Tibial nerve (tissue), 4 donors: Measurements from ENCODE around the gene RAVER2. TPM values are rescaled to one million over a fixed set of nuclear protein-coding genes. Genes with fewer than 3 reads are reported as not detected.

Experiments
- DNase-seq, 2 donors: peaks; one replicate each; pipeline ENCODE4 v3.0.0-alpha.2; 2019; ENCODE audit warnings: low spot score in 2 of 2
- H3K27ac ChIP-seq, 4 donors: fragments of 200-600 bp; sonication (generic) in 3 of 4; one replicate each; pipeline ENCODE4 v1.5.1; 2017 to 2019; ENCODE audit warnings: mild to moderate bottlenecking in 1 of 4
- H3K27me3 ChIP-seq, 2 donors: fragments of 200-600 bp; sonication (generic) in 1 of 2; one replicate each; pipeline versions ENCODE4 v1.5.1 to v1.6.0; 2017 to 2019
- H3K36me3 ChIP-seq, 3 donors: fragments of 200-600 bp; sonication (generic); one replicate each; pipeline ENCODE4 v1.5.1; 2018 to 2019
- H3K4me1 ChIP-seq, 4 donors: fragments of 200-600 bp; sonication (generic) in 3 of 4; one replicate each; pipeline ENCODE4 v1.5.1; 2017 to 2019
- H3K4me3 ChIP-seq, 4 donors: fragments of 200-600 bp; sonication (generic) in 3 of 4; one replicate each; pipeline ENCODE4 v1.5.1; 2017 to 2019; ENCODE audit warnings: mild to moderate bottlenecking in 1 of 4, moderate library complexity in 1 of 4
- H3K9me3 ChIP-seq, 4 donors: fragments of 200-600 bp; sonication (generic) in 3 of 4; one replicate each; pipeline ENCODE4 v1.5.1; 2017 to 2019
- EP300 ChIP-seq, 2 donors: sonication (generic); formaldehyde crosslinking; IDR thresholded peaks; one replicate each; pipeline ENCODE4 v1.6.1; 2017; ENCODE audit warnings: antibody characterized with exemption in 2 of 2, mild to moderate bottlenecking in 1 of 2
- POLR2A ChIP-seq, 2 donors: fragments of 450-650 bp; IDR thresholded peaks; one replicate each; pipeline ENCODE4 v1.6.1; 2017; ENCODE audit warnings: antibody characterized with exemption in 2 of 2, mild to moderate bottlenecking in 2 of 2, moderate library complexity in 2 of 2
- WGBS, 2 donors: methylation state at CpG; one replicate each; pipeline ENCODE4 v1.1.5; 2018; 5-methylcytosine and 5-hydroxymethylcytosine counted together
- total RNA-seq, 4 donors: library from RNA; depleted of rRNA; stranded (reverse); fragments of >200 nt; gene quantifications; one replicate each; pipeline ENCODE4 v1.1.0, GENCODE V29; 2016
- TF ChIP-seq, protein P1 (sequence below), 5 experiments: fragments of 200-600 bp in 3 of 5; fragments of 450-650 bp in 2 of 5; sonication (generic) in 3 of 5; IDR thresholded peaks; one replicate each; pipeline ENCODE4 v1.5.1; 2016 to 2019; ENCODE audit warnings: antibody characterized with exemption in 5 of 5, mild to moderate bottlenecking in 3 of 5, moderate library complexity in 2 of 5

RAVER2 gene
- total RNA-seq, 4 donors from 2014 or later, result 3.6 to 8.2 (median 4.1) TPM

DNA sequence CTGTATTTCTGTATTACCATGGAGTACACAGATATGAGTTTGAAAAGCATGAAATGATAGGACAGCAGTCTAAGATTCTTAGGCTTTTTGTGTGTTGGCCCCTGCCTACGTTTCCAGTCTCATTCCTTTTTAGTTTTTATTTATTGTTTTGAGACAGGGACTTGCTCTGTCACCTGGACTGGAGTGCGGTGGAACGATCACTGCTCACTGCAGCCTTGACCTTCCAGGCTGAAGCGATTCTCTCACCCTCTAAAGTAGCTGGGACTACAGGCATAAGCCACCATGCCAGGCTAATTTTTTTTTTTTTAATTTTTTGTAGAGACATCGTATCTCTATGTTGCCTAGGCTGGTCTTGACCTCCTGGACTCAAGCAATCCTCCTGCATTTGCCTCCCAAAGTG is 3.8 kb downstream of the RAVER2 start:
- peaks cover 0 to 24% (median 3%) of the 10 kb centered on the region in 4 donors for H3K4me1 ChIP-seq
- H3K36me3 ChIP-seq, result no peaks in the 10 kb centered on the region
- no peaks in the 10 kb centered on the region for H3K27me3 ChIP-seq
- H3K4me3 ChIP-seq, result no peak overlapping the region
- no peak for TF ChIP-seq POLR2A (IDR thresholded peaks at IDR 0.05)
- no peak for DNase-seq
- WGBS, 2 donors, result 77 to 83% methylated on average over 5 of the region's 5 CpGs
- H3K27ac ChIP-seq, result no peak overlapping the region
- H3K9me3 ChIP-seq, result no peaks in the 10 kb centered on the region

DNA sequence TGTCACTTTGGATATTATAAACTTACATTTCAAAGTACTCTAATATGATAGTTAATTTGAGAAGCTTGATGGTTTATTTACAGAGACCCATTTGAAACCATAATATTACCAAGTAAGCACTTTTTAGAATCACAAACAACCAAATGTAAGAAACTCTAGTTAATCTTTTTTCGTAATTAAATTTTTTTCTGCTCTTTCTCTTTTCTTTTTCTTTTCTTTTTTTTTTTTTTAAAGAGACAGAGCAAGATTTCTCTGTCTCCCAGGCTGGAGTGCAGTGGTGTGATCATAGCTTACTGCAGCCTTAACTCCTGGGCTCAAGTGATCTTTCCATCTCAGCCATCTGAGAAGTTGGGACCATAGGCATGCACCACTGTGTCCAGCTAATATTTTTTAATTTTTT is 5.2 kb downstream of the RAVER2 start:
- WGBS, 2 donors, result 34 to 40% methylated on average over 1 of the region's 1 CpG
- TF ChIP-seq, protein P1, sequence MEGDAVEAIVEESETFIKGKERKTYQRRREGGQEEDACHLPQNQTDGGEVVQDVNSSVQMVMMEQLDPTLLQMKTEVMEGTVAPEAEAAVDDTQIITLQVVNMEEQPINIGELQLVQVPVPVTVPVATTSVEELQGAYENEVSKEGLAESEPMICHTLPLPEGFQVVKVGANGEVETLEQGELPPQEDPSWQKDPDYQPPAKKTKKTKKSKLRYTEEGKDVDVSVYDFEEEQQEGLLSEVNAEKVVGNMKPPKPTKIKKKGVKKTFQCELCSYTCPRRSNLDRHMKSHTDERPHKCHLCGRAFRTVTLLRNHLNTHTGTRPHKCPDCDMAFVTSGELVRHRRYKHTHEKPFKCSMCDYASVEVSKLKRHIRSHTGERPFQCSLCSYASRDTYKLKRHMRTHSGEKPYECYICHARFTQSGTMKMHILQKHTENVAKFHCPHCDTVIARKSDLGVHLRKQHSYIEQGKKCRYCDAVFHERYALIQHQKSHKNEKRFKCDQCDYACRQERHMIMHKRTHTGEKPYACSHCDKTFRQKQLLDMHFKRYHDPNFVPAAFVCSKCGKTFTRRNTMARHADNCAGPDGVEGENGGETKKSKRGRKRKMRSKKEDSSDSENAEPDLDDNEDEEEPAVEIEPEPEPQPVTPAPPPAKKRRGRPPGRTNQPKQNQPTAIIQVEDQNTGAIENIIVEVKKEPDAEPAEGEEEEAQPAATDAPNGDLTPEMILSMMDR (IDR thresholded peaks at IDR 0.05), result no peak
- no peak for DNase-seq
- H3K4me3 ChIP-seq, result no peak overlapping the region
- H3K27me3 ChIP-seq, result no peaks in the 10 kb centered on the region
- H3K9me3 ChIP-seq, result no peaks in the 10 kb centered on the region
- H3K36me3 ChIP-seq, result no peaks in the 10 kb centered on the region
- H3K27ac ChIP-seq, result no peak overlapping the region
- peaks cover 0 to 16% (median 0%) of the 10 kb centered on the region in 4 donors for H3K4me1 ChIP-seq

DNA sequence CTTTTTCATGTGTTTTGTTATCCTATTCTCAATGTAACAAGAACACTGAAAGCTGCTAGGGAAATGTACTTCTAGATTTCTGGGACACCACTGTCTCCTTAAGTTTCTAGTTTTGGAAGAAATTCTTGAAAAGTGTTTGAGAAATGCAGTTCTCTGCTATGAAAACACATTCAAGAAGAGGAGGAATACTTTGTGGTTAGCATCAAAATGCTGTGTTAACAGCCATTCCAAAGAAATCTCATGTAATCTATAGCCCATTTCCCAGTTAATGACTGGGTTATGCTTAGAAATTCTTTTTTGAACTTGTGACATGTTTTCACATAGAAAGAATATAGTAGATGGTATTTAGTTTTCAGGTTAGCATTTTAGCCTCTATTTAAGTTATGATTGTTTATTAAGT is 6.0 kb downstream of the RAVER2 start:
- H3K4me3 ChIP-seq, result no peak overlapping the region
- peaks cover 0 to 19% (median 0%) of the 10 kb centered on the region in 4 donors for H3K4me1 ChIP-seq
- H3K27ac ChIP-seq, result no peak overlapping the region
- no peak for DNase-seq
- no peaks in the 10 kb centered on the region for H3K36me3 ChIP-seq
- no peaks in the 10 kb centered on the region for H3K27me3 ChIP-seq
- no peaks in the 10 kb centered on the region for H3K9me3 ChIP-seq
- TF ChIP-seq POLR2A (IDR thresholded peaks at IDR 0.05), result no peak
- TF ChIP-seq, protein P1 (IDR thresholded peaks at IDR 0.05), result no peak
- no peak for TF ChIP-seq EP300 (IDR thresholded peaks at IDR 0.05)

DNA sequence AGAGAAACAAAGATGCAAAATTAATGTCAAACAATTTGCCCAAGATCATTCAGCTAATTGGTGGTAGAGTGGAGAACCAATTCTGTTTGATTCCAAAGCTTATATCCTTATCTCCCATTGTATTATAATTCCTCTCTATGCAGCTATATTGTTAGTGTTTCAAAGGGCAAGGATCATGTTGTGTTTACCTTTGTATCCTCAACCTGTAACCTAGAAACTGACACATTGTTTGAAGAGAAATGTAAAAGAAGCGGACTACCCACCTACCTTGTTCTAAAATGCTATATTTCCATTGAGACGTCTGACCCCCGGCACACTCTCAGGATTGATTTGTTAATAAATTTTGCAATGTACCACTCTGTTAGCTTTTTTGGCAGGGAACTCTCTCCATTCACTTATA is 9.3 kb downstream of the RAVER2 start:
- peaks cover 0 to 4% (median 0%) of the 10 kb centered on the region in 4 donors for H3K4me1 ChIP-seq
- H3K27ac ChIP-seq, result no peak overlapping the region
- H3K9me3 ChIP-seq, result no peaks in the 10 kb centered on the region
- no peak for DNase-seq
- no peak overlapping the region for H3K4me3 ChIP-seq
- no peaks in the 10 kb centered on the region for H3K36me3 ChIP-seq
- no peak for TF ChIP-seq POLR2A (IDR thresholded peaks at IDR 0.05)
- TF ChIP-seq EP300 (IDR thresholded peaks at IDR 0.05), result no peak
- no peaks in the 10 kb centered on the region for H3K27me3 ChIP-seq
- WGBS, 2 donors, result 89 to 93% methylated on average over 3 of the region's 3 CpGs

DNA sequence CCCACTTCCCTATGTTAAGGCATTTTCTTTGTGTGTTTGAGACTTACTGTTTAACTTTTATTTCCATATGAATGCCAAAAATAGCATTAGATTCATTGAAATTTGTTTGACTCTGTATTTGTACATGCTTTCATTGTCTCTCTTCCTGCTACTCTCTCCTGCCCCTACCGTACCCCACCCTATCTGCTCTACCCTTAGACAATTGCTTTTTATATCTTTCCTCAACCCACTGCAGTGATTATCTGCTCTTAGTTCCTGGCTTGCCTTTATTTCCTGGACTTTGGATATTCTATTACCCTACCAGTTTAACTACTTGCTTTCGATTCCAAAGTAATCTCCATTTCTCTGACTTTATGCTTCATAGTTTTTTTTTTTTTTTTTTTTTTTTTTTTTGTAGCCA is 10.5 kb downstream of the RAVER2 start:
- Histone ChIP-seq H3K4me1 (peaks cover 0 to 4% (median 0%) of the 10 kb centered on the region in 4 donors), H3K27ac (no peak overlapping the region)

DNA sequence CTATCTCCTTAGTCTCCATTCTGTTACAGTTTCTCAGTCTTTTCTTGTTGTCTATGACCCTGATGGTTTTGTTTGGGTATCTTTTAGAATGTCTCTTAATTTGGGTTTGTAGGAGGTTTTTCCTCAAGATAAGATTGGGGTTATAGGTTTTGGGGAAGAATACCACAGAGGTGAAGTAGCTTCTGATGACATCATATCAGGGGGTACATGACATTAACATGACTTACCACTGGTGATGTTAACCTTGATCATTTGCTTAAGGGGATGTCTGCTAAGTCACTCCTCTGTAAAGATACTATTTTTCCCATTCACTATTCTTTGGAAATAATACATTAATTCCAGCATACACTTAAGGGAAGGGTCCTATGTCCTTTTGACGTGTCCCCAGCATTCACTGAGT is 11.9 kb downstream of the RAVER2 start:
- Histone ChIP-seq H3K27ac (no peak overlapping the region), H3K9me3 (no peaks in the 10 kb centered on the region), H3K4me3 (no peak overlapping the region), H3K4me1 (peaks cover 0 to 4% (median 0%) of the 10 kb centered on the region in 4 donors), H3K27me3 (no peaks in the 10 kb centered on the region), H3K36me3 (no peaks in the 10 kb centered on the region)
- no peak for DNase-seq
- 73% methylated on average over 1 of the region's 1 CpG for WGBS, 2 donors
- TF ChIP-seq POLR2A (IDR thresholded peaks at IDR 0.05) (no peak), EP300 (IDR thresholded peaks at IDR 0.05) (no peak)
- TF ChIP-seq, protein P1 (IDR thresholded peaks at IDR 0.05), result no peak

More for the DNA sequence above, 10.5 kb downstream of the RAVER2 start:
- no peaks in the 10 kb centered on the region for H3K36me3 ChIP-seq
- H3K9me3 ChIP-seq, result no peaks in the 10 kb centered on the region
- no peaks in the 10 kb centered on the region for H3K27me3 ChIP-seq
- no peak for DNase-seq
- no peak overlapping the region for H3K4me3 ChIP-seq
- no peak for TF ChIP-seq POLR2A (IDR thresholded peaks at IDR 0.05)
- TF ChIP-seq EP300 (IDR thresholded peaks at IDR 0.05), result no peak
- TF ChIP-seq, protein P1 (IDR thresholded peaks at IDR 0.05), result no peak
- 19 to 27% methylated on average over 2 of the region's 2 CpGs for WGBS, 2 donors
